GM18951 (cell line): ENCODE data around the gene HRH2.

Experiments used
- POLR2A ChIP-seq: IDR thresholded peaks from 4 replicates; pipeline ENCODE4 v1.6.1; 2011; ENCODE audit warnings: mild to moderate bottlenecking; ENCODE audit not compliant: insufficient read length, insufficient read depth; ENCODE audit errors: extremely low read depth
- in situ Hi-C: fragments of 300-500 bp; cut with MboI; formaldehyde crosslinking; loops from one replicate; pipeline ENCODE4 v1.12.0; 2022; ENCODE audit warnings: low sequenced_read_pairs, mixed read lengths, inconsistent platforms; ENCODE audit not compliant: unreplicated experiment

HRH2 gene

DNA sequence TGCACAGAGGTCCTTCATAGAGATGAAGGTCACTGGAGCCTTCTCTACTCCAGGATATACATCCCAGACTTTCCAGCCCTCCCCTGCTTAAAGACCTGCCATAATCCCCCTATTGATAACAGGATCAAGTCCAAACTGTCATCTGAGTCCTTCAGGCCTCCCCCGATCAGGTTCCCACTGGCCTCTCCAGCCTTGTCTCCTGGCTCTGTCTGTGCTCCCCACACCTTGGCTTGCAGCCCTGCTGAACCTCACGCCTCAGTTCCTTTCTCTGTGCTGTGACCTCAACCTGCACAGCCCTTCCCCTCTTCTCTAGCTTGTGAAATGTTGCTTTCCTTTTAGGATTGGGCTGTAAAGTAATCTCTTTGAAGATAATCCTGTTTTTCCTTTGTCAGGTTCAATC is 2.5 kb upstream of the HRH2 start:
- no peak for TF ChIP-seq POLR2A
- in situ Hi-C loops, result no loop called here

DNA sequence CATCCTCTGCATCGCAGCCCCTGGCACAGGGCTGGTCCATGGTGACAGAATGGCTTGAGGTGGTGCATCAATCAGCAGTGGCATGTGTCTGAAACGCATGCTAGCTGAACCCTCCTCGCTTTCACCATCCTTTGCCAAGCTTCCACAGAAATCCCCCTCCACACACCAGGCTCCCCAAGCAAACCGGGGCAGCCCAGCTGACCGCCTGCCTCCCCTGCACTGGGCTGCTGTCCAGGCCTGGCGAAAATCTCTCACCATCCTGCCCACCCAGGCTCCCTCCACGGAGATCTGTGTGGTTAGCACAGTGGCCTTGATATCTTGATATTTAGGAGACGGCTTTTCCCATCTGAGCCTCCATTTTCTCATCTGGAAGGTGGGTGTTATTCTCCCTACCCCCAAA is 905 bp upstream of the HRH2 start:
- no peak for TF ChIP-seq POLR2A
- in situ Hi-C loops, result no loop called here

DNA sequence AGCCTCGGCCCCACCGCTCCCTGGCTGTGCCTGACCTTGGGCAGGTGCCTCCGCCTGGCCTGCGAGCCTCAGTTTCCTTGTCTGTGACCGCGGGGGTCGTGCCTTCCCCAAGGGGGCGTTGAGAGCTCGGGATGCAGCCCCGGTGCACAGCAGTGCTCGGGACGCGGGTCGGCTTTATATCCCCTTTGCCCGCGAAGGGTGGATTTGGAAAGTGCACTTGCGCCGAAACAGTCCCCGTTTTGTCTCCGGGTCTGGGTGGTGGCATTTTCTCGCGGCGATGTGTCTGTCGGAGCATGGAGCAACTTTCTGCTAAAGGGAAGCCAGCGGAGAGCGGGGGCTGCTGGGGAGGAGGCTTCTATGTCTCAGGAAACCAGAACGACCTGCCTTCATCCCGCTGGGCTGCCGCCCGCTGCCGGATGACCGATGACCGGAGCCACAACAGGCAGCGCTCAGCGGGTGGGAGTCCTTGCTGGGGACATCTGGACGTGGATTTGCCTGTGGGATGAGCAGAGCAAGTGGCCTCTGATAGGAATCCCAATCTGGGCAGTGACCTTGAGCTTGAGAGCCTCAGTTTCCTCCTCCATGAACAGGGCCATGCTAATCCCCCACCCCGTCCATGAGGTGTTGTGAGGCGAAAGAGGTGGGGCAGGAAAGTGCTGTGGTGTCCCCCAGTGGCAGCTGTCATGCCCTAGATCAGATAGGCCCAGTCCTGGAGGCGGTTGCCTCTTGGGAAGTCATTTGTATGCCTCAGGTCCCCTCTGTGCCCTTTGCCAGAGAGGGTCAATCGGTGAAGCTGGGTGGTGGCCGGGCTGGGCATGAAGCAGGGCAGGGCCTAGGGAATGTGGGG is 651 bp downstream of the HRH2 start:
- in situ Hi-C loops, result no loop called here
- no peak for TF ChIP-seq POLR2A

DNA sequence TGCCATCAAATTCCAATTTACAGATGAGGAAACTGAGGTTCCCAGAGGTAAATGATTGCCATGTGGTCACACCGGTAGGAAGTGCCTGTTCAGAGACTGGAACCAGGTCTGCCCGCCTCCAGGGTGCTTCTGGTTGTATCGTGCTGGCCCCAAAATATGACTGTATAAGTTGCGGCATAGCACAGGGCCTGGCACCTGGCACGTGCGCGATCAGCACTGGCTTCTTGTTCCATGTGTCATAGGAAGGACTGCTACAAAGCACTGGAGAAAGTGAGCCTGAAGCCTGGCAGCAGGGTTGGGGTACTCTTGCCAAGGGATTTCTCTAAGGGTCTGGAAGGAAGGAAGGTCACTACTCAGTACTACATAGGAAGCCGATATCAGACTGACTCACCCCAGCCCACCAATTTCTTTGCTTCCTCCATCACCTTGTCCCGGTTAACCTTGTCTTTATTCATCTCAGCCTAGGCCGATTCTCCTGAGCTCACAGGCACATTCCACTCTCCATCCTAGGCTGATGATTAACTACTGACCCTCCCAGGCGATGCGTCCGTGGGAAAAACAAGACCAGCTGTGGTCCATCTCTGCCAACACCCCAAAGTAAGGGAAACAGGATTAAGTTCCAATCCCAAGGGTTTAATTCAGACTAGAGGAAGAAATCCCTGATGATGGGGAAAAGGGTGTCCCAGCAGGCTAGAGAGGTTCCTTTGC is 1.8 kb downstream of the HRH2 start:
- TF ChIP-seq POLR2A, result no peak

DNA sequence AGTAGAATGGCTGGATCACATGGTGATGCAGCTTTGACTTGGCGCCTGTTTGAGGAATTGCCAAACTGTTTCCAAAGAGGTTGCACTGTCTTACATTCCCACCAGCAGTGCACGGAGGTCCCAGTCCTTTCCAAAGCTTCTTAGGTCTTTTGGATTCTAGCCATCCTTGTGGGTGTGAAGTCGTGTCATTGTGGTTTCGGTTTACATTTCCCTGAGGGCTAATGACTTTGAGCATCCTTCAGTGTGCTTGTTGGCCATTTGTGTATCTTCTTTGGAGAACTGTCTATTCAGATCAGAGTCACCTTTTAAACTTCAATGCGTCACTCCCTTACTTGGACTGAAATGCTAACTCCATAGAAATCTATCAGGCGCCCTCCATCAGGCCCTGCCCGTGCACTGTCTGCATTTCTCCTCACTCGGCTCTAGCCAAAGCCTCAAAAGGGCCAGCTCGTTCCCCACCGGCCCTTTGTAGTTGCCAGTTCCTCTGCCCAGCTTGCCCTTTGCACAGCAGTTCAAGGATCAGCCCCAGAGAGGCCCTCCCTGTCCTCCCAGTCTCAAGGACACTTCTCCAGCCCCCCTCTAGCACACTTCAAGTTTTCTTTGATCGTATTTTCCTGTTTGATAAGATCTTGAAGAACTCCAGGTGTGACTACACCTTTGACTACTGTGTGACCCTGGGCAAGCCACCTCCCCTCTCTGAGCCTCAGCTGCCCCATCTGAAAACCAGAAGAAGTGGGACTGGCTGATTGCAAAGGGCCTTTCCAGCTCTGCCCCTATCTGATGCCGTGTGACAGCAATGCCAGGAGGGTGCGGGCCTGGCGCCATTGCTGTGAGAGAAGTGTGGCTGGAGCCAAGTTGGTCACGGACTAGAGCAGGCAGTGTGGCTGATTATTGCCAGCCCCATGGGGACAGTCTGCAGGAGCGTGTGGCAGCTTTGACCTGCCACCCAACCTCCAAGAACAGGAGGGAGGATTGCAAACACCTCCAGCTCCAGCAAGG is 5.6 kb downstream of the HRH2 start:
- in situ Hi-C loops, result no loop called here
- TF ChIP-seq POLR2A, result no peak

More for the DNA sequence above, 1.8 kb downstream of the HRH2 start:
- in situ Hi-C loops, result no loop called here

DNA sequence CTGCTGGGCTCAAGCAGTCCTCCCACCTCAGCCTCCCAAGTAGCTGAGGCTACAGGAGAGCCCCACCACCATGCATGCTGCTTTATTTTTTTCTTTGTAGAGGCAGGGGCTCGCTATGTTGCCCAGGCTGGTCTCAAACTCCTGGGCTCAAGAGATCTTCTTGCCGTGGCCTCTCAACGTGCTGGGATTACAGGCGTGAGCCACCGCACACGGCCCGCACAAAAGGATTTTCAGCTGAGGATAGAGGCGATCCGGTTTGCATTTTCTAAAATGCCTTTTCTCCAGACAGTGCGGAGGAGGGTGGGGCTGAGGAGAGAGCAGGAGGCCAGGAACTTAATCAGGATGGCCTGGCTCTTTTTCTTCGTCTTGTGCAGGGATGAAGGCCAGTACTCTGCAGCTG is 6.9 kb downstream of the HRH2 start:
- in situ Hi-C loops, result no loop called here
- no peak for TF ChIP-seq POLR2A

DNA sequence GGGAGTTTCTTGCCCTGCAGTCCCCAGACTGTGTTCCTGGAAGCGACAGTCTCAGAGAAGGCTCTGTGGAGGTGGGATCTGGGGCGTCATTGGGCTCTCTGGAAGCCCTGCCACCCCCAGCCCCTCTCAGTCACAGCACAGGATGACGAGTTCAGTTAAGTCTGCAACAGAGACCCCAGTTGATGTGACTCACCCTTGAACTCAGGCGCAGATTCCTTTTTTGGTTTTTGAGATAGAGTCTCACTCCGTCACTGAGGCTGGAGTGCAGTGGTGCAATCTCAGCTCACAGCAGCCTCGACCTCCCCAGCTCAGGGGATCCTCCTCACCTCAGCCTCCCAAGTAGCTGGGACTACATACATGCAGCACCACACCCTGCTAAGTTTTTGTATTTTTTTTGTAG is 8.3 kb downstream of the HRH2 start:
- TF ChIP-seq POLR2A, result no peak
- in situ Hi-C loops, result no loop called here

DNA sequence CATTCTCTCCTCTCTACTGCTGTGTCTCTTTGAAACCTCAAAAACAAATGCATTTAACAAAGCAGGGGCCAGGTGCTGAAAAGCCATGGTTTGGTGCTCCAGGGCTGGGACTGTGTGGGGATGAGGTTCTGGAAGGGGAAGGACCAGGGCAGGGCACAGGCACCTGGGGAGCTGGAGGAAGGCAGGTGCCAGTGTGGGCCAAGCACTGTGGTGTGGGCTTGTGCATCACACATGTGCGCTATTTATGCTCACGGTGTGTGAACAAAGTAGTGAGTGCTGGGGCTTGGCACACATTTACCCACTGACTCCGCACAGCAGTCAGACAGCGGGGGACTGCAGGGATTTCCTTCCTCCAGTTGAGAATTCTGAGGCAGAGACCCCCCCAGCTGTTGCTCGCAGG is 10.1 kb downstream of the HRH2 start:
- in situ Hi-C loops, result no loop called here
- no peak for TF ChIP-seq POLR2A

DNA sequence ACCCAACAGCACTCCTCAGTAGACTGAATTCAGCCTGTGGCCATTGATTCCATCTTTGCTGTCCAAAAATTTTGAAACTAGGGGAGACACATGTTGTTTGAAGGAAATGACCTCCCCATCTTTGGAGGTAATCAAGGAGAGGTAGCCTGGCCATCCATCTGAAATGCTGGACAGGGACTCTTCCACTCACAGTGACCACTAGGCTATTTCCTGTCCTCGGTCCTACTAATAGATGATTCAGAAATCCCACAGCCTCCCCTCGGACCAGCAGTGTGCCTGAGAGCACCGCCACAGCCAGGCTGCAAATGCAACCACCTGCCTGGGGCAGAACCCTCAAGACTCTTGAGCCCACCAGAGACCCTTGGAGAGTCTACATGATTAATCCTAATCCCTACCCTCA is 12.5 kb downstream of the HRH2 start:
- TF ChIP-seq POLR2A, result no peak
- in situ Hi-C loops, result no loop called here

DNA sequence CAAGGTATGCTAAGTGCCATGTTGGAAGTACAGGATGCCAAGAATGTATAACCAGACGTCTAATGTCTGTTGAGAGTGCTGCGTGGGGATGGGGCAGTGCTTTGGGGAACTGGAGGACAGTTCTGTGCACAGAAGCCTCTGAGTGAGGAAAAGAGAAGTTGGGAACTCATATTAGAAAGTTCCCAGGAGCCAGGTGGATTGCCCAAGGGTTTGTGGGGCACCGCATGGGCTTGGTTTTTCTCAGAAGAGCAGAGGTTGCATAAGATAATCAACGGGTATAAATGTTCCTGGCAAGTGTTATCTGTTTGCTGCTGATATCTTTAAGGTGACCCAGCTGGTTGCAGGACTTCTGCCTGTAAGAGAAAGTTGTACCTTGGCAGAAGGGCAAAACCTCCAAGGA is 13.1 kb downstream of the HRH2 start:
- in situ Hi-C loops, result no loop called here
- no peak for TF ChIP-seq POLR2A

DNA sequence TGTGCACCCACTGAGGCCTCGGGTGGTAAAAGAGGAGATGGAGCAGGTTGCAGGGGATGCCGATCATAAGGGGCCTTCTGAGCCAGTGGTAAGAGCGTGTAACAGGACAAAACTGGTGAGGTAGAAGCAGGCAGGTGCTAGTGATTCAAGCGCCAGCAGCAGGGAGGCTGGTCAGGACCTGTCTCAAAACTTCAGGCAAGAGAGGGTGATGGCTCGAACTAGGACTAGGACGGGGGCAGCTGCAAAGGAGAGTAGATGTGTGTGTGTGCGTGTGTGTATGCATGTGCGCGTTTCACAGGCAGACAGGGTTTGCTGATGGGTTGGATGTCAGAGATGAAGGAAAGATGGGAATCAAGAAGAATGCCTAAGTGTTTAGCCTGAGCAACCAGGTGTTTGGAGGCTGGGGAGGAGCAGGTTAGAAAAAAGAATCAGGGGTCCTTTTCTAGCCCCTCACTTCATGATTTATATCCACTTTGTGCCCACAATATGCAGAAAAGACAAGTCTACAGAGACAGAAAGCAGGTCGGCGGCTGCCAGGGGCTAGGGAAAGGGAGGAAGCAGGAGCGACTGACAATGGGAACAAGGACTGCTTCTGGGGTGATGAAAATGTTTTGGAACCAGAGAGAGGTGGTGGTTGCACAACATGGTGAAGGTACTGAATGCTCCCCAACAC is 15.2 kb downstream of the HRH2 start:
- no peak for TF ChIP-seq POLR2A
- in situ Hi-C loops, result no loop called here

DNA sequence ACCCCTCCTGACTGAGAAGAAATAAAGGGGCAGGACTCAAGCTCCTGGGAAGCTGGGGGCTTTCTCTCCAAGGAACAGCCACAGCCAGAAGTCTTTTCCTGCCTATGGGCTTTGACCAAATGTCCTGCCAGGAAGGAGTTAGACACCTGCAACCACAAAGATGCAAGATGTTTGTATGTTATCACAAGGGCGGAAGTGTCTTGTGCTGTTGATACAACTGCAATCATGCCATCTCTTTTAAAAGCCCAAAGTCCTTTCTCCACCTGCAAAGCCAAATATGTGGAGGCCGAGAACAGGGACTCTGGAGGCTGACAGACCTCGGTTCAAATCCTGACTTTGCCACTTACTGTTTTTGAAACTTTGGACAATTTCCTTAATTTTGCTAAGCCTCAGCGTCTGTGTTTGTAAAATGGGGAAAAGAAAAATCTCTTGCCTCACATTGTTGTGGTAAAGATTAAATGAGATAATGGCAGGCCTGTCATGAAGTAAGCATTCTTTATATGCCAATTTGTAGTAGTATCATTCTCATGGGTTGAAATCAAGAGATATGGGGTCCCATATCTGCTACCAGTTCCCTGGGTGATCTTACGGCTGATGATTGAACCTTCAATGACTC is 17.0 kb downstream of the HRH2 start:
- in situ Hi-C loops, result no loop called here
- no peak for TF ChIP-seq POLR2A

DNA sequence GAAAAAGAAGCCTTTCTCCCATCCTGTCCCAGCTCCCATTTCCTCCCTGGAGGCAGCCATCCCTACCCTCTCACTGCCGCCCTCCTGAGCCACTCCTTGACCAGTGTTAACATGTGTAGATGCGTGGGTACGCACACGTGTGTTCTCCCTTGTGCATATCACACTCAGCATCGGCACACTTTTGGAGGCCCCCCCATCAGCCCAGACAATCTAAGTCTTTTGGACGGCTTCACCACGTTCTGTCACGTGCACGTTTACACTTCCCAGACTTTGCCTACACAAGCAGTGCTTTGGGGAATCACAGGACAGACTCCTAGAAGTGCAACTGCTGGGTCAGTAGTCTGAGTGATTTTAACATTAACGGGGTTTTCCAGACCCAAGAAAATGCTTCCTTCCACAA is 18.0 kb downstream of the HRH2 start:
- TF ChIP-seq POLR2A, result no peak
- in situ Hi-C loops, result no loop called here

DNA sequence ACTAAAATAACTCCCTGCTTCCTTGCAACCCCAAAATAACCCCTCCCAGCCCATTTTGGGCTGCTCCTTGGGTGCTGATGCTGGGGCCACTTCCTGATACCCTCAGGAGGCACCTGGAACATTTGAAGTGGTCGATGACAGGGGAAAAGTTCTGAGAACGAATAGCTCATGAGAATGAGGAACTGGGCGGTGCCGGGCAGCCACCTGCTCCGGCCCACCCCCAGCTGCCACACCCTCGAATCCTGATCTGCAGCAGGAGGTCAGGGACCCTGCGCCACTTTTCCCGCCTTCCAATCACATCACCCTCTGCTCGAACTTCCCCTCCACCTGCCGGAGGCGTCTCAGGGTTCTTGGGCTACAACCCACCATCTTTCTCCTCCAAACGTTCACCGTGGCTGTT is 19.7 kb downstream of the HRH2 start:
- TF ChIP-seq POLR2A, result no peak
- in situ Hi-C loops, result no loop called here
